Activated T-helper 1 cell treated with anti-CD3 and anti-CD28 coated beads, Interleukin-12 subunit alpha, Interleukin-12 subunit beta, Interleukin-2, Interleukin-4 antibody, amounts not matched to agents 30 ng/mL and 10 ng/mL and 1 ng/mL, durations not matched to agents 14 hours and 24 hours and 36 hours (primary cell): ENCODE results near the gene TBKBP1. TPM values are rescaled to one million over a fixed set of nuclear protein-coding genes. Genes with fewer than 3 reads are reported as not detected.

Source experiments
- DNase-seq: peaks from one replicate; pipeline ENCODE4 v3.0.0; 2021; ENCODE audit warnings: low spot score
- H3K27ac Mint-ChIP-seq: one replicate; pipeline ENCODE4 v1.8.0; 2021; ENCODE audit warnings: mild to moderate bottlenecking, mixed read lengths
- H3K27me3 Mint-ChIP-seq: one replicate; pipeline ENCODE4 v1.8.0; 2022; ENCODE audit warnings: mild to moderate bottlenecking, moderate library complexity, mixed read lengths; ENCODE audit not compliant: insufficient read depth
- H3K36me3 Mint-ChIP-seq: one replicate; pipeline ENCODE4 v1.8.0; 2021; ENCODE audit warnings: low read depth, mixed read lengths
- H3K4me1 Mint-ChIP-seq: one replicate; pipeline ENCODE4 v1.8.0; 2021; ENCODE audit warnings: low read depth, mixed read lengths
- H3K4me3 Mint-ChIP-seq: one replicate; pipeline ENCODE4 v1.8.0; 2021; ENCODE audit warnings: mild to moderate bottlenecking, moderate library complexity, mixed read lengths
- H3K9me3 Mint-ChIP-seq: one replicate; pipeline ENCODE4 v1.8.0; 2021; ENCODE audit warnings: mixed read lengths
- intact Hi-C: fragments of 100-400 bp; cut with micrococcal nuclease; formaldehyde crosslinking; loops from one replicate; pipeline ENCODE4 v1.15.1; 2024
- total RNA-seq: library from RNA; stranded (reverse); gene quantifications from 2 replicates; pipeline ENCODE4 v1.2.3, GENCODE V29; 2022

Gene TBKBP1
- total RNA-seq, 1 donor from 2014 or later: 12.4 TPM

- intact Hi-C loops: loop anchor here (1.0 kb wide), 3 partner anchors 11 to 27 kb away; partner anchors contain the start of gene TBX21
- peak; percentile 44 for DNase-seq
These were observed 11.9 kb downstream of the TBKBP1 start for GRCh38 chr17:47705536-47706530.

GRCh38 chr17:47707056-47707804, 13.3 kb downstream of the TBKBP1 start:
- no peaks in the 10 kb centered on the region for H3K27me3 Mint-ChIP-seq
- intact Hi-C loops: no loop called here
- peaks cover 71% of the 10 kb centered on the region for H3K4me1 Mint-ChIP-seq

More at GRCh38 chr17:47705536-47706530, 11.9 kb downstream of the TBKBP1 start:
- H3K4me3 Mint-ChIP-seq: peak overlapping the region; percentile 66
- H3K4me1 Mint-ChIP-seq: peaks cover 76% of the 10 kb centered on the region
- peak overlapping the region; percentile 84 for H3K27ac Mint-ChIP-seq
- H3K9me3 Mint-ChIP-seq: no peaks in the 10 kb centered on the region
- no peaks in the 10 kb centered on the region for H3K27me3 Mint-ChIP-seq
- H3K36me3 Mint-ChIP-seq: peaks cover 26% of the 10 kb centered on the region

GRCh38 chr17:47707884-47708283, 13.9 kb downstream of the TBKBP1 start:
- H3K27me3 Mint-ChIP-seq: no peaks in the 10 kb centered on the region
- no peak overlapping the region for H3K27ac Mint-ChIP-seq
- no peaks in the 10 kb centered on the region for H3K9me3 Mint-ChIP-seq
- DNase-seq: no peak
- H3K4me3 Mint-ChIP-seq: no peak overlapping the region
- intact Hi-C loops: no loop called here
- peaks cover 70% of the 10 kb centered on the region for H3K4me1 Mint-ChIP-seq
- H3K36me3 Mint-ChIP-seq: peaks cover 21% of the 10 kb centered on the region

More at GRCh38 chr17:47707056-47707804, 13.3 kb downstream of the TBKBP1 start:
- Mint-ChIP-seq H3K9me3 (no peaks in the 10 kb centered on the region), H3K36me3 (peaks cover 21% of the 10 kb centered on the region), H3K27ac (peak overlapping the region; percentile 84), H3K4me3 (peak overlapping the region; percentile 19)
- DNase-seq: no peak

- peaks cover 71% of the 10 kb centered on the region for H3K4me1 Mint-ChIP-seq
- H3K27ac Mint-ChIP-seq: no peak overlapping the region
- H3K36me3 Mint-ChIP-seq: peaks cover 21% of the 10 kb centered on the region
- no peak for DNase-seq
- no peaks in the 10 kb centered on the region for H3K9me3 Mint-ChIP-seq
- H3K4me3 Mint-ChIP-seq: no peak overlapping the region
- intact Hi-C loops: no loop called here
- H3K27me3 Mint-ChIP-seq: no peaks in the 10 kb centered on the region
These were observed 14.4 kb downstream of the TBKBP1 start for GRCh38 chr17:47708312-47708863.

GRCh38 chr17:47708864-47709541, 15.0 kb downstream of the TBKBP1 start:
- Mint-ChIP-seq H3K9me3 (no peaks in the 10 kb centered on the region), H3K4me3 (no peak overlapping the region), H3K27me3 (no peaks in the 10 kb centered on the region), H3K27ac (no peak overlapping the region), H3K36me3 (peaks cover 21% of the 10 kb centered on the region), H3K4me1 (peaks cover 71% of the 10 kb centered on the region)
- intact Hi-C loops: no loop called here
- no peak for DNase-seq

- Mint-ChIP-seq H3K4me1 (peaks cover 71% of the 10 kb centered on the region), H3K27me3 (no peaks in the 10 kb centered on the region)
These were observed 15.6 kb downstream of the TBKBP1 start for GRCh38 chr17:47709594-47709993.

GRCh38 chr17:47711366-47712099, 17.6 kb downstream of the TBKBP1 start:
- Mint-ChIP-seq H3K27ac (peak overlapping the region; percentile 63), H3K36me3 (peaks cover 17% of the 10 kb centered on the region), H3K4me3 (no peak overlapping the region), H3K4me1 (peaks cover 71% of the 10 kb centered on the region), H3K27me3 (no peaks in the 10 kb centered on the region), H3K9me3 (no peaks in the 10 kb centered on the region)
- no peak for DNase-seq
- intact Hi-C loops: no loop called here

More at GRCh38 chr17:47709594-47709993, 15.6 kb downstream of the TBKBP1 start:
- Mint-ChIP-seq H3K9me3 (no peaks in the 10 kb centered on the region), H3K27ac (no peak overlapping the region), H3K4me3 (no peak overlapping the region), H3K36me3 (peaks cover 21% of the 10 kb centered on the region)
- intact Hi-C loops: no loop called here
- DNase-seq: no peak

- no peak overlapping the region for H3K4me3 Mint-ChIP-seq
- H3K9me3 Mint-ChIP-seq: no peaks in the 10 kb centered on the region
- intact Hi-C loops: no loop called here
- H3K27ac Mint-ChIP-seq: no peak overlapping the region
- H3K36me3 Mint-ChIP-seq: peaks cover 15% of the 10 kb centered on the region
- H3K4me1 Mint-ChIP-seq: peaks cover 71% of the 10 kb centered on the region
- no peaks in the 10 kb centered on the region for H3K27me3 Mint-ChIP-seq
- DNase-seq: no peak
These were observed 18.5 kb downstream of the TBKBP1 start for GRCh38 chr17:47712330-47713023.

GRCh38 chr17:47713980-47714700, 20.2 kb downstream of the TBKBP1 start:
- DNase-seq: no peak
- Mint-ChIP-seq H3K4me1 (peaks cover 81% of the 10 kb centered on the region), H3K4me3 (no peak overlapping the region), H3K27ac (peak overlapping the region; percentile 53), H3K27me3 (no peaks in the 10 kb centered on the region), H3K36me3 (peaks cover 15% of the 10 kb centered on the region), H3K9me3 (no peaks in the 10 kb centered on the region)
- intact Hi-C loops: no loop called here

- H3K4me3 Mint-ChIP-seq: peak overlapping the region; percentile 40
- H3K27ac Mint-ChIP-seq: peak overlapping the region; percentile 22
- peaks cover 9% of the 10 kb centered on the region for H3K36me3 Mint-ChIP-seq
- no peaks in the 10 kb centered on the region for H3K9me3 Mint-ChIP-seq
- peaks cover 88% of the 10 kb centered on the region for H3K4me1 Mint-ChIP-seq
- intact Hi-C loops: loop anchor here (5.0 kb wide), 1 partner anchor 53 kb away; no protein-coding TSS in a partner anchor
- no peak for DNase-seq
- H3K27me3 Mint-ChIP-seq: no peaks in the 10 kb centered on the region
These were observed 20.9 kb downstream of the TBKBP1 start for GRCh38 chr17:47714773-47715396.
